ENCODE measurements around the gene AARS2. TPM values are rescaled to one million over a fixed set of nuclear protein-coding genes. Genes with fewer than 3 reads are reported as not detected.

AARS2 gene
- total and polyA plus RNA-seq, 9 of the 15 experiments (the other 6 are each of a cell fraction or from before 2014, with no cell fraction given) = 0.97 to 34.0 (median 18.3) TPM

DNA sequence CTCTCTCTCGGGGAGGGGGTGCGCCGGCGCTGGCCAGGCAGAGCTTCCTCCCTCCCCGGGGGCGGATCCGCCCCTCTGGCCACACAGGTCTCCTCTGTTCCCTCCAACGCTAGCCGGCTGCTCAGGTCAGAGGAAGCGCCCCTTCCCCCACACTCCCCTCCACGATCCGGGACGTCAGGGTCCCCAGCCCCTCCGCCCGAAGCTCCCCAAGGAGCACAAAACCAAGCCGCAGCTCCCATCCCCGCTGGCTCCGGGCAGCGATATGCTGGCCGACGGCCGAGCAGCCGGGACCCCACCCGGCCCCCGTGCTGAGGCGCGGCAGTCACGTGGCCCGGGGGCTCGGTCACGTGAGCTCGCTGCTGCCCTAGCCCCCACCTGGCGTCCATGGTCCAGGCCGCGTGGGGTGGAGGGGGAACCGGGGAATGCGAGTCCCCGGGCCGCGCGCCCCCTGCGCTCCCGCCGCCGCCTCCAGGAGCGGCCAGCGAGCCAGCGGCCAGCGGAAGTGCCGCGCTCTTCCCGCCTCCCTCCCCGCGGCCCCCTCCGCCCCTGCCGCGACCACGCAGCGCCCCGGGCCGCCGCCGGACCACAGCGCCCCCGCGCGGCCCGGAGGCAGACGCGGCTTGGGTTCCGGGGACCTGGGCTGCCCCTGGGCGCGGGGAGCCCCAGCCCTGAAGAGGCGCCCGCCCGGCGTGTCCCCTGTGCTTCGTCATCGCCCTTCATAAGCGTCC is 56.0 kb downstream of the AARS2 start, which contains the start of gene SLC35B2 (continued):
- TF ChIP-seq, protein P1, sequence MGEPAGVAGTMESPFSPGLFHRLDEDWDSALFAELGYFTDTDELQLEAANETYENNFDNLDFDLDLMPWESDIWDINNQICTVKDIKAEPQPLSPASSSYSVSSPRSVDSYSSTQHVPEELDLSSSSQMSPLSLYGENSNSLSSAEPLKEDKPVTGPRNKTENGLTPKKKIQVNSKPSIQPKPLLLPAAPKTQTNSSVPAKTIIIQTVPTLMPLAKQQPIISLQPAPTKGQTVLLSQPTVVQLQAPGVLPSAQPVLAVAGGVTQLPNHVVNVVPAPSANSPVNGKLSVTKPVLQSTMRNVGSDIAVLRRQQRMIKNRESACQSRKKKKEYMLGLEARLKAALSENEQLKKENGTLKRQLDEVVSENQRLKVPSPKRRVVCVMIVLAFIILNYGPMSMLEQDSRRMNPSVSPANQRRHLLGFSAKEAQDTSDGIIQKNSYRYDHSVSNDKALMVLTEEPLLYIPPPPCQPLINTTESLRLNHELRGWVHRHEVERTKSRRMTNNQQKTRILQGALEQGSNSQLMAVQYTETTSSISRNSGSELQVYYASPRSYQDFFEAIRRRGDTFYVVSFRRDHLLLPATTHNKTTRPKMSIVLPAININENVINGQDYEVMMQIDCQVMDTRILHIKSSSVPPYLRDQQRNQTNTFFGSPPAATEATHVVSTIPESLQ (CRISPR knock-in tag; IDR thresholded peaks at IDR 0.05) = 0 out of 2 replicates have a peak, but pooled peaks have one; percentile 48
- no peak for TF ChIP-seq ZBTB8A (IDR thresholded peaks at IDR 0.05; ENCODE audit: partially characterized antibody)
- peak; percentile 72; the same call in 1 of the 2 replicates for TF ChIP-seq ZNF589 (CRISPR knock-in tag; IDR thresholded peaks at IDR 0.05; ENCODE audit: low read depth)
- TF ChIP-seq, protein P2, sequence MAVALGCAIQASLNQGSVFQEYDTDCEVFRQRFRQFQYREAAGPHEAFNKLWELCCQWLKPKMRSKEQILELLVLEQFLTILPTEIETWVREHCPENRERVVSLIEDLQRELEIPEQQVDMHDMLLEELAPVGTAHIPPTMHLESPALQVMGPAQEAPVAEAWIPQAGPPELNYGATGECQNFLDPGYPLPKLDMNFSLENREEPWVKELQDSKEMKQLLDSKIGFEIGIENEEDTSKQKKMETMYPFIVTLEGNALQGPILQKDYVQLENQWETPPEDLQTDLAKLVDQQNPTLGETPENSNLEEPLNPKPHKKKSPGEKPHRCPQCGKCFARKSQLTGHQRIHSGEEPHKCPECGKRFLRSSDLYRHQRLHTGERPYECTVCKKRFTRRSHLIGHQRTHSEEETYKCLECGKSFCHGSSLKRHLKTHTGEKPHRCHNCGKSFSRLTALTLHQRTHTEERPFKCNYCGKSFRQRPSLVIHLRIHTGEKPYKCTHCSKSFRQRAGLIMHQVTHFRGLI (CRISPR knock-in tag; IDR thresholded peaks at IDR 0.05) = no peak
- no peak for TF ChIP-seq MTA2 (IDR thresholded peaks at IDR 0.05; ENCODE audit: low read depth)
- TF ChIP-seq, protein P3, sequence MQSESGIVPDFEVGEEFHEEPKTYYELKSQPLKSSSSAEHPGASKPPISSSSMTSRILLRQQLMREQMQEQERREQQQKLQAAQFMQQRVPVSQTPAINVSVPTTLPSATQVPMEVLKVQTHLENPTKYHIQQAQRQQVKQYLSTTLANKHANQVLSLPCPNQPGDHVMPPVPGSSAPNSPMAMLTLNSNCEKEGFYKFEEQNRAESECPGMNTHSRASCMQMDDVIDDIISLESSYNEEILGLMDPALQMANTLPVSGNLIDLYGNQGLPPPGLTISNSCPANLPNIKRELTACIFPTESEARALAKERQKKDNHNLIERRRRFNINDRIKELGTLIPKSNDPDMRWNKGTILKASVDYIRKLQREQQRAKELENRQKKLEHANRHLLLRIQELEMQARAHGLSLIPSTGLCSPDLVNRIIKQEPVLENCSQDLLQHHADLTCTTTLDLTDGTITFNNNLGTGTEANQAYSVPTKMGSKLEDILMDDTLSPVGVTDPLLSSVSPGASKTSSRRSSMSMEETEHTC (IDR thresholded peaks at IDR 0.05) = peak; percentile 62; the same call in 1 of the 2 replicates
- no peak for TF ChIP-seq TCF3 (CRISPR knock-in tag; IDR thresholded peaks at IDR 0.05)
- no peak for TF ChIP-seq SRSF1 (IDR thresholded peaks at IDR 0.05; ENCODE audit: low read depth, low read length)
- peak; percentile 39; the same call in 1 of the 2 replicates for TF ChIP-seq ZNF324 (CRISPR knock-in tag; IDR thresholded peaks at IDR 0.05)
- peak; percentile 53 for TF ChIP-seq CREB1 (IDR thresholded peaks at IDR 0.05)
- peak; percentile 64 for TF ChIP-seq CREB1 (CRISPR knock-in tag; IDR thresholded peaks at IDR 0.05)
- TF ChIP-seq ZBTB11 (CRISPR knock-in tag; IDR thresholded peaks at IDR 0.05) = no peak; a peak in 1 of 6 replicates
- TF ChIP-seq ZNF764 (CRISPR knock-in tag; IDR thresholded peaks at IDR 0.05; ENCODE audit: low read depth) = no peak
